Mesenchymal stem cell (in vitro differentiated cells and primary cell): Measurements from ENCODE around the gene APC2.
A peak's percentile ranks its signal among the peaks of the same experiment; 100 is the strongest.
"Not testable (repeated sequence)": the region's sequence is repeated elsewhere in the genome, so short reads cannot be mapped to it uniquely, and the experiment has no call there.

Experiments used
- DNase-seq: peaks from one replicate; pipeline ENCODE4 v3.0.0-alpha.2; 2013
- H2AFZ ChIP-seq: one replicate; pipeline ENCODE4 v1.6.1; 2013; ENCODE audit warnings: low read depth, mild to moderate bottlenecking, control low read depth, inconsistent platforms, low read length, moderate library complexity
- H2AK5ac ChIP-seq: 2 replicates; pipeline ENCODE4 v1.6.1; 2013; ENCODE audit warnings: low read length, moderate library complexity, mild to moderate bottlenecking, inconsistent platforms; ENCODE audit not compliant: severe bottlenecking
- H2BK120ac ChIP-seq: one replicate; pipeline ENCODE4 v1.6.1; 2013; ENCODE audit warnings: low read depth, mild to moderate bottlenecking, inconsistent platforms, low read length, moderate library complexity
- H2BK12ac ChIP-seq, 2 experiments: one replicate each; pipeline ENCODE4 v1.6.1; 2013; ENCODE audit warnings: inconsistent platforms in 2 of 2, low read length in 2 of 2, mild to moderate bottlenecking in 2 of 2, moderate library complexity in 2 of 2, control low read depth in 1 of 2
- H2BK15ac ChIP-seq: one replicate; pipeline ENCODE4 v1.6.1; 2013; ENCODE audit warnings: mild to moderate bottlenecking, low read depth, inconsistent platforms; ENCODE audit not compliant: poor library complexity, severe bottlenecking
- H2BK5ac ChIP-seq: 2 replicates; pipeline ENCODE4 v1.6.1; 2013; ENCODE audit warnings: low read depth, mild to moderate bottlenecking, low read length, control low read depth, inconsistent platforms; ENCODE audit not compliant: poor library complexity, severe bottlenecking
- H3K14ac ChIP-seq, 2 experiments: one replicate each; pipeline ENCODE4 v1.6.1; 2013; ENCODE audit warnings: inconsistent platforms in 2 of 2, low read length in 2 of 2, control low read depth in 1 of 2, mild to moderate bottlenecking in 1 of 2, moderate library complexity in 1 of 2
- H3K18ac ChIP-seq, 2 experiments: one replicate each; pipeline ENCODE4 v1.6.1; 2013; ENCODE audit warnings: inconsistent platforms in 2 of 2, low read length in 2 of 2, control low read depth in 1 of 2, low read depth in 1 of 2, mild to moderate bottlenecking in 1 of 2
- H3K23ac ChIP-seq, 2 experiments: one replicate each; pipeline ENCODE4 v1.6.1; 2013; ENCODE audit warnings: inconsistent platforms in 2 of 2, low read length in 2 of 2, mild to moderate bottlenecking in 2 of 2, moderate library complexity in 2 of 2, control low read depth in 1 of 2
- H3K27ac ChIP-seq: 2 replicates; pipeline ENCODE4 v1.5.1; 2013; ENCODE audit warnings: mild to moderate bottlenecking, moderate library complexity, low read length, control low read depth, inconsistent platforms; ENCODE audit not compliant: poor library complexity, severe bottlenecking
- H3K27me3 ChIP-seq, 2 experiments: 2 replicates each; pipeline versions ENCODE4 v1.6.1 to v1.7.0; 2013; ENCODE audit warnings: low read length in 2 of 2, mild to moderate bottlenecking in 2 of 2, moderate library complexity in 2 of 2, control low read depth in 1 of 2, inconsistent platforms in 1 of 2; ENCODE audit not compliant: control insufficient read depth in 1 of 2, insufficient read depth in 1 of 2
- H3K36me3 ChIP-seq, 2 experiments: 2 replicates each; pipeline versions ENCODE4 v1.6.1 to v1.7.0; 2013; ENCODE audit warnings: low read length in 2 of 2, control low read depth in 1 of 2, inconsistent platforms in 1 of 2, low read depth in 1 of 2, mild to moderate bottlenecking in 1 of 2; ENCODE audit not compliant: insufficient read depth in 2 of 2, control insufficient read depth in 1 of 2
- H3K4ac ChIP-seq, 2 experiments: one replicate each; pipeline ENCODE4 v1.6.1; 2013; ENCODE audit warnings: inconsistent platforms in 2 of 2, low read length in 2 of 2, mild to moderate bottlenecking in 2 of 2, moderate library complexity in 2 of 2, control low read depth in 1 of 2, low read depth in 1 of 2
- H3K4me1 ChIP-seq: 2 replicates; pipeline ENCODE4 v1.6.1; 2013; ENCODE audit warnings: low read depth, low read length, control low read depth; ENCODE audit not compliant: control insufficient read depth, insufficient read depth
- H3K4me2 ChIP-seq: 2 replicates; pipeline ENCODE4 v1.6.1; 2013; ENCODE audit warnings: low read length, mild to moderate bottlenecking, inconsistent platforms; ENCODE audit not compliant: poor library complexity, severe bottlenecking
- H3K4me3 ChIP-seq, 2 experiments: 2 replicates each; pipeline versions ENCODE4 v1.5.1 to v1.7.0; 2013; ENCODE audit warnings: low read length in 2 of 2, mild to moderate bottlenecking in 2 of 2, control low read depth in 1 of 2, low read depth in 1 of 2; ENCODE audit not compliant: insufficient read depth in 1 of 2
- H3K79me1 ChIP-seq: replicated peaks from 2 replicates; pipeline ENCODE4 v1.6.1; 2013; ENCODE audit warnings: mild to moderate bottlenecking, control low read depth, low read length, inconsistent platforms; ENCODE audit not compliant: poor library complexity, severe bottlenecking
- H3K9ac ChIP-seq: 2 replicates; pipeline ENCODE4 v1.7.0; 2013; ENCODE audit warnings: mild to moderate bottlenecking, low read length, moderate library complexity
- H3K9me3 ChIP-seq: 2 replicates; pipeline ENCODE4 v1.7.0; 2013; ENCODE audit warnings: mild to moderate bottlenecking, low read length; ENCODE audit not compliant: control insufficient read depth
- H4K8ac ChIP-seq: one replicate; pipeline ENCODE4 v1.6.1; 2013; ENCODE audit warnings: inconsistent platforms, mild to moderate bottlenecking, low read length, moderate library complexity
- H4K91ac ChIP-seq: one replicate; pipeline ENCODE4 v1.6.1; 2013; ENCODE audit warnings: mild to moderate bottlenecking, low read length, inconsistent platforms
- WGBS: methylation state at CpG from one replicate; pipeline ENCODE4 v1.1.7; 2013; ENCODE audit warnings: mixed read lengths; 5-methylcytosine and 5-hydroxymethylcytosine counted together

The APC2 gene

DNA sequence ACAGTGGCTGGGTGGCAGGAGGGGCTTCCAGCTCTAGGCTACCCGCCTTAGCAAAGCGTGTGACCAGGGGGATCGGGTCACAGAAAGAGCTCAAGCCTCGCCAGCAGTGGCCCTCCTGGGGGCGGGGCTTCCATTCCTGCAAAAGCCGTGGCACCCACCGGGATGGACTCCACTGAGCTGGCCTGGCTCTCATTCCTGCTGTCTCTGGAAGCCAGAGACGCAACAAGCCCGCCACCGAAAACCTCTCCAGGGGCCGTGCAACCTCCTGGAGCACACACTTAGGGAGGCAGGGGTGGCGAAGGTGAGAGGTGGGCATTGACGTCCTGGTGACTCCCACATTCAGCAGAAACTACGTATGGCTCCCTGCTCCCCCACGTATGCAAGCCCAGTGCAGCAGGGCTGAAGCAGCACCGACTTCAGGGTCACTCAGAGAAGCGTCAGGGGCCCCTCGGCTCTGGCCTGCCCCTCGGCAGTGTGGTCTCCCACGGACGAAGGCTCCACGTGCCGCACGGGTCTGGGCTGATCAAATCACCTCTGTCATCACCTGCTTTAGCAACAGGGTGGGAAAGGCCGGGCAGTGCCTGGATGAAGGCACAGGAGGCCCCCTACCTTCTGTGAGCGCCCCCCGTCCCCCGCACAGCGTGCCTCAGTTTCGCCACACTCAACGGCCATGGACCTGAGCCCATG lies 26.0 kb downstream of the APC2 start:
- Histone ChIP-seq H3K18ac (no peak overlapping the region), H2AFZ (no peak overlapping the region), H3K4me1 (peaks cover 31% of the 10 kb centered on the region), H3K4me3 (no peak overlapping the region), H3K27ac (no peak overlapping the region), H3K27me3 (peaks cover 20 to 27% of the 10 kb centered on the region in 2 experiments), H3K4me2 (no peak overlapping the region), H3K36me3 (peaks cover 13 to 38% of the 10 kb centered on the region in 2 experiments), H2BK5ac (no peak overlapping the region), H3K14ac (no peak overlapping the region), H3K23ac (no peak overlapping the region), H3K79me1 (peaks cover 38% of the 10 kb centered on the region), H2BK15ac (no peak overlapping the region), H2AK5ac (no peak overlapping the region), H2BK120ac (no peak overlapping the region), H4K91ac (no peak overlapping the region), H3K9ac (no peak overlapping the region), H3K9me3 (no peaks in the 10 kb centered on the region), H3K4ac (no peak overlapping the region), H2BK12ac (no peak overlapping the region), H4K8ac (no peak overlapping the region)
- no peak for DNase-seq
- WGBS, result 95% methylated on average over 31 of the region's 31 CpGs

DNA sequence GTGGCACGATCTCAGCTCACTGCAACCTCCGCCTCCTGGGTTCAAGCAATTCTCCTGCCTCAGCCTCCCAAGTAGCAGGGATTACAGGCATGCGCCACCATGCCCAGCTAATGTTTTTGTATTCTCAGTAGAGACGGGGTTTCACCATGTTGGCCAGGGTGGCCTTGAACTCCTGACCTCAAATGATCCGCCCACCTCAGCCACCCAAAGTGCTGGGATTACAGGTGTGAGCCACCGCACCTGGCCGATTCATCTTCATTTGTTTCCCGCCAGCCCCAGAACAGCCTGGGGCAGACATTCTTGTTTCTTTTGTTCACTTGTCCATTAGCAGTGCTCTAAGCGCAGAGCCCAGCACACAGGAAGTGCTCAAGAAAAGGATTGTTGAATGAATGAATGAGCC lies 27.1 kb downstream of the APC2 start:
- DNase-seq, H3K4ac ChIP-seq, H3K4me2 ChIP-seq, H3K14ac ChIP-seq, H2BK120ac ChIP-seq, H2AFZ ChIP-seq, H3K18ac ChIP-seq, H3K4me3 ChIP-seq, H3K9ac ChIP-seq, H2BK15ac ChIP-seq, H2BK5ac ChIP-seq, H4K8ac ChIP-seq, H3K27ac ChIP-seq, H2AK5ac ChIP-seq, H3K23ac ChIP-seq, H3K9me3 ChIP-seq, H2BK12ac ChIP-seq, H4K91ac ChIP-seq: not testable (repeated sequence)
- Histone ChIP-seq H3K79me1 (peaks cover 30% of the 10 kb centered on the region), H3K27me3 (peaks cover 8 to 15% of the 10 kb centered on the region in 2 experiments), H3K4me1 (peaks cover 22% of the 10 kb centered on the region), H3K36me3 (peaks cover 13 to 41% of the 10 kb centered on the region in 2 experiments)
- 98% methylated on average over 9 of the region's 9 CpGs for WGBS

DNA sequence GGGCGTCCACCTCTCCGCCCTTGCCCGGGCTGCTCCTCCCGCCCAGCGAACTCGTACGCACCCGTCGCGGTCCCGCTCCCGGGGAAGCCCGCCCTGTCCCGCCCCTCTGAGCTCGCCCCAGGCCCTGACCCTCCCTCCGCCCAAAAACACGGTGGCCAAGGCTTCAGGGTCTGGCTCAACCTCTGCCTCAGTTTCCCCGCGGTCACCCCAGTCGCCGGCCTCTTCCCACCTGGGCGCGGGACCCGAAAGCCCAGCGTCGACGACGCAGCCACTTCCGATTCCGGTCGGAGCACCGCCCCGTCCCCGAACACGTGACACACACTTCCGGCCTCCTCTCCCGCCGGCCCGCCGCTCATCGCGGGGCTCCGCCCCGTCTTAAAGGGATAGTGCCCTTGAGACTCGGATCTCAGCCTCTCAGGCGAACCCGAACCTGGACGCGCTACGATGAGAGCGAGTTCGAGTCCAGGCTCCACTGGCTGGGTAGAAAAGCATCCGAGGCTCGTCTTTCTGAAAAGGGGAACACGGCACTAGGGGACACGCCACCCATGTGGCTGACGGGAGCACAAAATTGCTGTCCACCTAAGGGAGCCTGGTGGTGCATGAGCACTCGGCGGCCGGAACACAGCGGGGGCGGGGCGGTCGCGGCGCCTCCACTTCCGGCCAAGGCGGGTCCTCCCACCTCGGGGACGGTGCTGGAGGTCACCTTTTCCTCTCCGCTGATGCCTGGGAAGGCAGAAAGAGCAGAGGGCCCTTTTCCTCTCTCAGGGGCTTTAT lies 29.2 kb downstream of the APC2 start, which contains the start of gene C19orf25:
C19orf25 (minus strand) TSS at position 282 of the 774 bp plus-strand sequence. CDS start 312 bp downstream, outside the sequence.
- H2BK12ac ChIP-seq, result peak within 1 kb of the TSS in 1 of 2 experiments; percentile 51
- H2BK120ac ChIP-seq, result no peak within 1 kb of the TSS
- H2BK5ac ChIP-seq, result no peak within 1 kb of the TSS
- peak within 1 kb of the TSS; percentile 99 for H4K8ac ChIP-seq
- peak within 1 kb of the TSS; percentile 76 to 91 for H3K4me3 ChIP-seq
- H3K4me2 ChIP-seq, result peak within 1 kb of the TSS; percentile 93
- peaks cover 20% of the 10 kb centered on the region for H3K79me1 ChIP-seq
- peak within 1 kb of the TSS; percentile 93 for H4K91ac ChIP-seq
- H3K27ac ChIP-seq, result peak within 1 kb of the TSS; percentile 53
- peak within 1 kb of the TSS; percentile 97 for H2AFZ ChIP-seq
- no peaks in the 10 kb centered on the region for H3K9me3 ChIP-seq
- DNase-seq, result peak; percentile 93
- H3K27me3 ChIP-seq, result no peaks in the 10 kb centered on the region
- peak within 1 kb of the TSS; percentile 65 to 83 for H3K4ac ChIP-seq
- no peak within 1 kb of the TSS for H3K23ac ChIP-seq
- H3K9ac ChIP-seq, result peak within 1 kb of the TSS; percentile 88
- H2AK5ac ChIP-seq, result no peak within 1 kb of the TSS
- peak within 1 kb of the TSS in 1 of 2 experiments; percentile 68 for H3K14ac ChIP-seq
- peaks cover 12% of the 10 kb centered on the region for H3K4me1 ChIP-seq
- WGBS, result under 1% methylated on average over 67 of the region's 71 CpGs
- H3K18ac ChIP-seq, result peak within 1 kb of the TSS; percentile 92 to 94
- H2BK15ac ChIP-seq, result no peak within 1 kb of the TSS
- peaks cover 13 to 39% of the 10 kb centered on the region in 2 experiments for H3K36me3 ChIP-seq

DNA sequence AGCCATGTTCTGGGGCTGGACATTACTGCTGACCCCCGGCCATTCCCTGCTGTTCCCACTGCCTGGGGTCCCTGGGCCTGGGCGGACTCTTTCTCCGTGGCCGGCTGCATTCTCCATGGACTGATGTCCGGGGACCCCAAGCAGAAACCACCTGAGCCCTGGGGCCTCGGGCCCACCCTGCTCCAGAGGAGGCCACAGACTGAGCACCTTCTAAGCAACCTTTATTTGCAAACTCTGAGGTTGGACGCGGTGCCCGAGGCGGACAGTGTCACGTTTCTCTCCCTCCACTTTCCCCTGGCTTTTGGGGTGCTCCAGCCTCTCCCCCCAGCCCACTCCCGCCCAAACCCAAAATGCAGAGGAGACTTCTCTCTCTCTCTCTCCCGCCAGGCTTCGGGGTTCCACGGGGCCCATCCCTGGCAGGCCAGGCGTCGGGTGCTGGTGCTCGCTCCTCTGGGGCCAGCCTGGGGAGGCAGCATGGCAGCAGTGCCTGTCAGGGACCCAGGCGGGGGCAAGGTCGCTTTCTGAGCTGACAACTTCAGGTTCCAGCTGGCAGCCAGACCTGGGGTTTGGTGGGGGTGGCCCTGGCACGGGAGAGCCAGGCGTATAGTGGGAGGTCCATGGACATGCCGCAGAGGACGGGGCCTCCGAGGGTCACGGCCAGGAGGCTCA lies 31.4 kb downstream of the APC2 start:
- Histone ChIP-seq H4K91ac (no peak overlapping the region), H4K8ac (no peak overlapping the region), H3K4me3 (no peak overlapping the region), H3K9ac (no peak overlapping the region), H3K36me3 (peaks cover 5 to 18% of the 10 kb centered on the region in 2 experiments), H2BK5ac (no peak overlapping the region), H3K27me3 (no peaks in the 10 kb centered on the region), H3K79me1 (peaks cover 5% of the 10 kb centered on the region), H2BK15ac (no peak overlapping the region), H2BK12ac (no peak overlapping the region), H3K14ac (no peak overlapping the region), H3K27ac (no peak overlapping the region), H3K18ac (no peak overlapping the region), H3K23ac (no peak overlapping the region), H3K4me2 (no peak overlapping the region), H2AK5ac (no peak overlapping the region), H2BK120ac (no peak overlapping the region), H2AFZ (no peak overlapping the region), H3K4ac (no peak overlapping the region), H3K4me1 (peaks cover 6% of the 10 kb centered on the region), H3K9me3 (no peaks in the 10 kb centered on the region)
- WGBS, result 93% methylated on average over 26 of the region's 26 CpGs
- no peak for DNase-seq
